Kidney (tissue), 14 donors: ENCODE data around the gene RASGEF1C. TPM values are rescaled to one million over a fixed set of nuclear protein-coding genes. Genes with fewer than 3 reads are reported as not detected.

Source experiments
- DNase-seq, 5 donors: peaks; one replicate each; pipeline ENCODE4 v3.0.0-alpha.2; 2013 to 2020
- FAIRE-seq: peaks from 2 replicates; lab custom pipeline; 2012; peaks lifted over from hg19 to GRCh38; lab: Jason Lieb, UNC
- H3K27ac ChIP-seq, 2 donors: one replicate each; pipeline ENCODE4 v1.7.0; 2013; ENCODE audit warnings: low read depth in 2 of 2, low read length in 2 of 2, inconsistent platforms in 1 of 2
- H3K27me3 ChIP-seq: one replicate; pipeline ENCODE4 v1.7.1; 2013; ENCODE audit warnings: low read length, inconsistent platforms; ENCODE audit not compliant: control insufficient read depth, insufficient read depth
- H3K36me3 ChIP-seq, 3 donors: one replicate each; pipeline versions ENCODE4 v1.7.0 to v1.7.1; 2013; ENCODE audit warnings: low read length in 3 of 3, control low read depth in 1 of 3, inconsistent platforms in 1 of 3; ENCODE audit not compliant: insufficient read depth in 3 of 3, control insufficient read depth in 2 of 3
- H3K4me1 ChIP-seq, 3 donors: one replicate each; pipeline versions ENCODE4 v1.7.0 to v1.7.1; 2013; ENCODE audit warnings: low read length in 3 of 3, inconsistent platforms in 1 of 3, low read depth in 1 of 3; ENCODE audit not compliant: control insufficient read depth in 2 of 3, insufficient read depth in 2 of 3
- H3K4me3 ChIP-seq, 3 donors: one replicate each; pipeline versions ENCODE4 v1.7.0 to v1.8.1; 2013; ENCODE audit warnings: low read length in 3 of 3, control low read depth in 1 of 3, inconsistent platforms in 1 of 3
- H3K9ac ChIP-seq, 3 donors: one replicate each; pipeline versions ENCODE4 v1.7.0 to v1.7.1; 2013; ENCODE audit warnings: low read length in 3 of 3, control low read depth in 1 of 3, inconsistent platforms in 1 of 3
- H3K9me3 ChIP-seq, 3 donors: one replicate each; pipeline versions ENCODE4 v1.7.0 to v1.7.1; 2013; ENCODE audit warnings: low read length in 3 of 3, control low read depth in 1 of 3, inconsistent platforms in 1 of 3; ENCODE audit not compliant: control insufficient read depth in 2 of 3, insufficient read depth in 1 of 3
- CTCF ChIP-seq: IDR thresholded peaks from 3 replicates; pipeline ENCODE4 v1.5.1; 2012; ENCODE audit warnings: mild to moderate bottlenecking, moderate library complexity, borderline replicate concordance; ENCODE audit not compliant: insufficient read depth; ENCODE audit errors: extremely low read depth
- intact Hi-C: fragments of 100-400 bp; cut with DNase I; formaldehyde crosslinking; loops from one replicate; pipeline ENCODE4 v1.11.1; 2022
- polyA plus RNA-seq: library from polyadenylated mRNA; stranded (reverse); fragments of 350-450 nt; fragmentation: Illumina TruSeq; extraction: RNeasy Lipid Tissue Mini Kit (QIAGEN cat#74804); gene quantifications from one replicate; pipeline ENCODE4 v1.2.3, GENCODE V29; 2014; ENCODE audit warnings: low read depth, low replicate concordance; ENCODE audit not compliant: insufficient read depth
- total RNA-seq: library from RNA; stranded (reverse); fragmentation: NEBNext Ultra II Directional; extraction: Animal tissue kit (Norgen Biotek cat#: 25700); gene quantifications from one replicate; pipeline ENCODE4 v1.2.1, GENCODE V29; 2021
- donor health status: control.
- donor health status: control.
- donor health status: control.
- donor health status: control.
- donor health status: control.
- donor health status: DM: yes; HTN: yes; CAD: no.
- donor health status: Normal renal cell carcinoma (clear cell type).

Gene RASGEF1C
- total and polyA plus RNA-seq, 2 donors from 2014 or later: 0.15 to 0.16 TPM

- no peak for TF ChIP-seq CTCF
- intact Hi-C loops: no loop called here
- no peak for FAIRE-seq
- H3K9ac ChIP-seq: no peak overlapping the region
- peaks cover 0 to 3% (median 0%) of the 10 kb centered on the region in 3 donors for H3K4me1 ChIP-seq
- no peaks in the 10 kb centered on the region for H3K27me3 ChIP-seq
- H3K9me3 ChIP-seq: no peaks in the 10 kb centered on the region
- DNase-seq: peak in 2 of 5 donors; percentile 8 to 44
- no peak overlapping the region for H3K4me3 ChIP-seq
- H3K36me3 ChIP-seq: no peaks in the 10 kb centered on the region
- no peak overlapping the region for H3K27ac ChIP-seq
Measured at GRCh38 chr5:180130291-180130869, 78.6 kb downstream of the RASGEF1C start.

GRCh38 chr5:180129291-180130190, 79.5 kb downstream of the RASGEF1C start:
- TF ChIP-seq CTCF: no peak
- intact Hi-C loops: no loop called here
- DNase-seq (peak in 1 of 5 donors; percentile 41), FAIRE-seq (no peak)
- Histone ChIP-seq H3K27ac (no peak overlapping the region), H3K27me3 (no peaks in the 10 kb centered on the region), H3K4me1 (peaks cover 0 to 3% (median 0%) of the 10 kb centered on the region in 3 donors), H3K9ac (no peak overlapping the region), H3K36me3 (no peaks in the 10 kb centered on the region), H3K9me3 (no peaks in the 10 kb centered on the region), H3K4me3 (no peak overlapping the region)

- Histone ChIP-seq H3K27me3 (no peaks in the 10 kb centered on the region), H3K27ac (no peak overlapping the region), H3K36me3 (no peaks in the 10 kb centered on the region), H3K9me3 (no peaks in the 10 kb centered on the region), H3K4me1 (peaks cover 0 to 3% (median 0%) of the 10 kb centered on the region in 3 donors), H3K4me3 (no peak overlapping the region), H3K9ac (no peak overlapping the region)
- no peak for FAIRE-seq
- intact Hi-C loops: no loop called here
- no peak for TF ChIP-seq CTCF
- DNase-seq: peak in 1 of 5 donors; percentile 61
Measured at GRCh38 chr5:180128671-180129261, 80.2 kb downstream of the RASGEF1C start.
